Erythroblast (primary cell): ENCODE data around the gene GDF10.

Experiments used
- GATA1 ChIP-seq: IDR thresholded peaks from 2 replicates; pipeline ENCODE4 v1.6.1; 2011; ENCODE audit warnings: low read depth, mild to moderate bottlenecking, control low read depth, low read length, moderate library complexity
- POLR2A ChIP-seq: IDR thresholded peaks from 2 replicates; pipeline ENCODE4 v1.6.1; 2011; ENCODE audit warnings: mild to moderate bottlenecking, low read length

DNA sequence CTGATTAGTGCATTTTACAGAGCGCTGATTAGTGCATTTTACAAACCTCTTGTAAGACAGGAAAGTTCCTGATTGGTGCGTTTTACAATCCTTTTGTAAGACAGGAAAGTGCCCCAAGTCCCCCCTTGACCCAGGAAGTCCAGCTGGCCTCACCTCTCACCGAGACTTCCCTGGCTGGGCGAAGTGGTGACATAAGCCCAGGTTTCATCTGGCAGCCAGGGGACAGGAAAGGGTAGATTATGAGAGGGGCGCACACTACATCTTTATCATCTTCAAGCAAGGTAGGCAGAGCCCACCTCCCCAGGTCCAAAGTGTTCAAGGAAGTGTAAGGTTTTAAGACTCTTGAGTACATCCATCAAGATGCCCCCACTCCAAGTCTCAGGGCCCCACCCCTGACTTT is 5.5 kb upstream of the GDF10 start:
- TF ChIP-seq POLR2A: no peak
- TF ChIP-seq GATA1: no peak
